Body of pancreas (tissue), 4 donors: ENCODE results near the gene ARIH1.

ENCODE experiments used
- POLR2A ChIP-seq, 3 donors: fragments of 450-650 bp; IDR thresholded peaks; one replicate each; pipeline ENCODE4 v1.6.1; 2016; ENCODE audit warnings: antibody characterized with exemption in 3 of 3, mild to moderate bottlenecking in 2 of 3
- TF ChIP-seq, protein P1 (sequence below), 7 experiments: fragments of 450-650 bp in 4 of 7; fragments of 200-600 bp in 3 of 7; sonication (generic) in 3 of 7; IDR thresholded peaks; one replicate each; pipeline ENCODE4 v1.5.1; 2016 to 2019; ENCODE audit warnings: antibody characterized with exemption in 7 of 7

DNA sequence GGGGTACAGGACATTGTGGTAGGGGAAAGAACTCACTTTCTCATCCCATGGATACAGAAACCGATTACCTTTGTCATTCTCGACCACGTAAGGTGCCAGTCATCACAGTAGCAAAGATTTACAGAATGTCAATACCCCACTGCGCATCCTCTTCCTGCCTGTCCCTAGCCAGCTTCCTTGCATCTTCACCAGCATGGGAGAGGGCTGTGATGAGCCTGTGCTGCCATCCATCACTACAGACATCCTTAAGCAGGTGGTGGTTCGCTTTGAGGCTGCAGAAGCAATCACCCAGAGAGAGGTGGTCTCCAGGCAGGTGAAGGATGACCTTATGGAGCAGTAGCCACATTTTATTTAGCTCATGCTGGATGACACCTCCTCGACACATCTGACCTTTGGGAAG, 23.3 kb upstream of the ARIH1 start:
- TF ChIP-seq, protein P1, sequence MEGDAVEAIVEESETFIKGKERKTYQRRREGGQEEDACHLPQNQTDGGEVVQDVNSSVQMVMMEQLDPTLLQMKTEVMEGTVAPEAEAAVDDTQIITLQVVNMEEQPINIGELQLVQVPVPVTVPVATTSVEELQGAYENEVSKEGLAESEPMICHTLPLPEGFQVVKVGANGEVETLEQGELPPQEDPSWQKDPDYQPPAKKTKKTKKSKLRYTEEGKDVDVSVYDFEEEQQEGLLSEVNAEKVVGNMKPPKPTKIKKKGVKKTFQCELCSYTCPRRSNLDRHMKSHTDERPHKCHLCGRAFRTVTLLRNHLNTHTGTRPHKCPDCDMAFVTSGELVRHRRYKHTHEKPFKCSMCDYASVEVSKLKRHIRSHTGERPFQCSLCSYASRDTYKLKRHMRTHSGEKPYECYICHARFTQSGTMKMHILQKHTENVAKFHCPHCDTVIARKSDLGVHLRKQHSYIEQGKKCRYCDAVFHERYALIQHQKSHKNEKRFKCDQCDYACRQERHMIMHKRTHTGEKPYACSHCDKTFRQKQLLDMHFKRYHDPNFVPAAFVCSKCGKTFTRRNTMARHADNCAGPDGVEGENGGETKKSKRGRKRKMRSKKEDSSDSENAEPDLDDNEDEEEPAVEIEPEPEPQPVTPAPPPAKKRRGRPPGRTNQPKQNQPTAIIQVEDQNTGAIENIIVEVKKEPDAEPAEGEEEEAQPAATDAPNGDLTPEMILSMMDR (IDR thresholded peaks at IDR 0.05): no peak
- no peak for TF ChIP-seq POLR2A (IDR thresholded peaks at IDR 0.05)
